Upper lobe of left lung (tissue), 4 donors: ENCODE data around the gene ALDH3A1.

Source experiments
- EP300 ChIP-seq, 4 donors: sonication (generic); formaldehyde crosslinking; IDR thresholded peaks; one replicate each; pipeline ENCODE4 v1.5.1; 2017; ENCODE audit warnings: antibody characterized with exemption in 4 of 4, control low read depth in 2 of 4
- POLR2A ChIP-seq, 4 donors: fragments of 450-650 bp; IDR thresholded peaks; one replicate each; pipeline ENCODE4 v1.5.1; 2016 to 2017; ENCODE audit warnings: antibody characterized with exemption in 4 of 4, mild to moderate bottlenecking in 2 of 4
- POLR2AphosphoS5 ChIP-seq, 2 donors: sonication (generic); formaldehyde crosslinking; IDR thresholded peaks; one replicate each; pipeline ENCODE4 v1.5.1; 2017; ENCODE audit warnings: antibody characterized with exemption in 2 of 2
- TF ChIP-seq, protein P1 (sequence below), 6 experiments: fragments of 450-650 bp in 4 of 6; fragments of 200-600 bp in 2 of 6; sonication (generic) in 2 of 6; IDR thresholded peaks; one replicate each; pipeline ENCODE4 v1.5.1; 2016 to 2019; ENCODE audit warnings: antibody characterized with exemption in 6 of 6

DNA sequence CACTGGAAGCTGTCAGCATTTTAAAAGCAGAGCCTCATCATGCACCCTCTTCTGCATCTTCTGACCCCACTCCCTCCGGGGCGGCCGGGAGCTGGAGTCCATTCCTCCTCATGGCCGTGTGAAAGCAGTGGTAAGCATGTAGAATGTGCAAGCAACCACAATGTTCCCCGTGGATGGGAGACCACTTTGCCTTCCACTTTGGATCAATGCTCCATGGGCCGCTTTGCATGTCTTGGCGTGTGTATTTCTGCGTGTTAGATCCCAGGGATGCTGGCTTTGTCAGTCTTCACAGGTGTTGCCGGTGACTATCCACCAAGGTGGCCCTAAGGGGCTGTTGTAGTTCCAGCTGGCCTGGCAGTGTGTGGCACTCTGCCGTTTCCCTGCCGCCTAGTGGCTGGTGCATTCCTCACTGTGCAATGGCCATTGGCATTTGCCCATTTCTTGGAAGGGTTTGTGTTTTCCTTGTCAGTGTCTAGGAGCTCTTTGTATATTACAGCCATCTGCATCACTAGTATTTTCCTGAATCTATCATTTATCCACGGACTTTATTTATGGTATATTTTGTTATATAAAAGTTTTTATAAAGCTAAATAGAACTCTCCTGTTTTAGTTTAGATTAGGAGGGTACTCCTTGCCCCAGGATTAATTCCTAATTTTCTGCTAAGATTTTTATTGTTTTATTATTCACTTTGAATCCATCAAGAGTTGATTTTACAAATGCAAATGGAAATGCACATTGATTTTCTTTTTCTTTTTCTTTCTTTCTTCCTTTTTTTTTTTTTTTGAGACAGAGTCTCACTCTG is 5.8 kb upstream of the ALDH3A1 start:
- TF ChIP-seq, protein P1, sequence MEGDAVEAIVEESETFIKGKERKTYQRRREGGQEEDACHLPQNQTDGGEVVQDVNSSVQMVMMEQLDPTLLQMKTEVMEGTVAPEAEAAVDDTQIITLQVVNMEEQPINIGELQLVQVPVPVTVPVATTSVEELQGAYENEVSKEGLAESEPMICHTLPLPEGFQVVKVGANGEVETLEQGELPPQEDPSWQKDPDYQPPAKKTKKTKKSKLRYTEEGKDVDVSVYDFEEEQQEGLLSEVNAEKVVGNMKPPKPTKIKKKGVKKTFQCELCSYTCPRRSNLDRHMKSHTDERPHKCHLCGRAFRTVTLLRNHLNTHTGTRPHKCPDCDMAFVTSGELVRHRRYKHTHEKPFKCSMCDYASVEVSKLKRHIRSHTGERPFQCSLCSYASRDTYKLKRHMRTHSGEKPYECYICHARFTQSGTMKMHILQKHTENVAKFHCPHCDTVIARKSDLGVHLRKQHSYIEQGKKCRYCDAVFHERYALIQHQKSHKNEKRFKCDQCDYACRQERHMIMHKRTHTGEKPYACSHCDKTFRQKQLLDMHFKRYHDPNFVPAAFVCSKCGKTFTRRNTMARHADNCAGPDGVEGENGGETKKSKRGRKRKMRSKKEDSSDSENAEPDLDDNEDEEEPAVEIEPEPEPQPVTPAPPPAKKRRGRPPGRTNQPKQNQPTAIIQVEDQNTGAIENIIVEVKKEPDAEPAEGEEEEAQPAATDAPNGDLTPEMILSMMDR (IDR thresholded peaks at IDR 0.05) = peak in 5 of 6 experiments; percentile 28 to 71 (median 63)
- no peak for TF ChIP-seq POLR2A (IDR thresholded peaks at IDR 0.05)
- TF ChIP-seq POLR2AphosphoS5 (IDR thresholded peaks at IDR 0.05) = no peak
- TF ChIP-seq EP300 (IDR thresholded peaks at IDR 0.05) = no peak
